Epithelial cell of esophagus (primary cell): ENCODE results near the gene MYH9.

Experiments
- DNase-seq: peaks from one replicate; pipeline ENCODE4 v3.0.0; 2010; ENCODE audit warnings: low read depth
- H3K4me3 ChIP-seq: 2 replicates; pipeline ENCODE4 v1.5.1; 2011; ENCODE audit warnings: mild to moderate bottlenecking, low read length, control low read depth
- CTCF ChIP-seq: IDR thresholded peaks from 2 replicates; pipeline ENCODE4 v1.5.1; 2011; ENCODE audit warnings: low read depth, mild to moderate bottlenecking, low read length, control low read depth, inconsistent platforms; ENCODE audit not compliant: insufficient read depth; ENCODE audit errors: missing control alignments

MYH9 gene

GRCh38 chr22:36374603-36375024 lies 13.2 kb downstream of the MYH9 start:
- no peak overlapping the region for H3K4me3 ChIP-seq
- TF ChIP-seq CTCF, result no peak
- peak; percentile 97 for DNase-seq

- H3K4me3 ChIP-seq, result no peak overlapping the region
- DNase-seq, result peak; percentile 63
- no peak for TF ChIP-seq CTCF
These were observed 14.5 kb downstream of the MYH9 start for GRCh38 chr22:36373258-36373579.

DNA sequence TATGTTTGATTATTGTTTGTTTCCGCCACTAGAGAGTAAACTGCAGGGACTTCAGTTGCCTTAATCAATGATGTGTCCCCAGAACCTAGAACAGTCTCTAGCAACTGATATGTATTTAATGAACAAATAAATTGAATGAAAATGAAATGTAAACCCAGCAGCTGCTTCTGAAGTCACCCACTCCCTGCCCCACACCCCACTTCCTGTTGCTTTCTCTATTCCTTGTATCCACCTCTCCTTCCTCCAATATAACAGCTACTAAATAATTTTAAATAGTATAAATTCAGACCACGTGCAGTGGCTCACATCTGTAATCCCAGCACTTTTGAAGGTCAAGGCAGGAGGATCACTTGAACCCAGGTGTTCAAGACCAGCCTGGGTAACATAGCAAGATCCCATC lies 15.8 kb downstream of the MYH9 start:
- no peak overlapping the region for H3K4me3 ChIP-seq
- no peak for DNase-seq
- TF ChIP-seq CTCF, result no peak

GRCh38 chr22:36369922-36370791 lies 17.6 kb downstream of the MYH9 start:
- DNase-seq, result peak; percentile 74
- H3K4me3 ChIP-seq, result peak overlapping the region; percentile 23
- no peak for TF ChIP-seq CTCF

DNA sequence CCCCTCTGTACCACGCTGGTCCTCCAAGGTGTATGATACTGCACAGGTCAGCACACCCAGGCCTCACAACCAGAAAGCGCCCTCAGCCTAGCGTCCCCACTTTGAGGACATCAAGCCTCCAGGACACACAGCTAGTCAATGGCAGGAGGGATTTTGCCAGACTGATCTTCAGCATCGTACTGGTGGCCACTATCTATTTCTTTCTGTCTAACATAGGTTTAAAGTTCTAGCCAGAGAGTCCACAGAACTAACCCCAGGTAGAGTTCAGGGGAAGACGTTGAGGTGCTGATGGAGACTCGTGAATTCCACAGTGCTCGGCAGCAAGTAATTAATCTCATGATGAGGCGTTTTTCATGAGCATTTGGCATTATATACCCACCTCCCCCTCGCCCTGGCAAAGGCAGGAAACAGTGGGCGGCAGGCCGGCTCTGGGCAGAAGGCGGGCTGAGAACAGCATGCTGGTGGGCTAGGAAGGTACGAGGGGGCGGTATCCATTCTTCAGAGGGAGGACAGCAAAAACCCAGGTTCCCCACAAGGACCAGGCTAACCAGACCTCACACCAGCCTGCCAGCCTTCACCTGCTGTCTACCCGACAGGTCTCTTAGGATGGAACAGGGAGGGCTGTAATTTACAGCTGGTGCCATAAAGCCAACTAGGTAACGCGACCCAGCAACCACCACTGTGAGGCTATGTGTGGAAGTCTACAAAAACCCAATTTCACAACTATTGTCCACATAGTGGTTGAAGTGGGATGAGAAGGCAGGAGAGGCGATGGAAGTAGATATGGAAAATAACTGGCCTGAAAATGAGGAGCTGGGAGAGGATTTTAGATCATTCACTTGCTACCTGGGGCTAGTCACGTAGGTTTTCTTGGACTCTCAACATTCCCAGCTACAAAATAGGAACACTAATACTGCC lies 18.5 kb downstream of the MYH9 start:
- no peak for DNase-seq
- no peak for TF ChIP-seq CTCF
- H3K4me3 ChIP-seq, result no peak overlapping the region

DNA sequence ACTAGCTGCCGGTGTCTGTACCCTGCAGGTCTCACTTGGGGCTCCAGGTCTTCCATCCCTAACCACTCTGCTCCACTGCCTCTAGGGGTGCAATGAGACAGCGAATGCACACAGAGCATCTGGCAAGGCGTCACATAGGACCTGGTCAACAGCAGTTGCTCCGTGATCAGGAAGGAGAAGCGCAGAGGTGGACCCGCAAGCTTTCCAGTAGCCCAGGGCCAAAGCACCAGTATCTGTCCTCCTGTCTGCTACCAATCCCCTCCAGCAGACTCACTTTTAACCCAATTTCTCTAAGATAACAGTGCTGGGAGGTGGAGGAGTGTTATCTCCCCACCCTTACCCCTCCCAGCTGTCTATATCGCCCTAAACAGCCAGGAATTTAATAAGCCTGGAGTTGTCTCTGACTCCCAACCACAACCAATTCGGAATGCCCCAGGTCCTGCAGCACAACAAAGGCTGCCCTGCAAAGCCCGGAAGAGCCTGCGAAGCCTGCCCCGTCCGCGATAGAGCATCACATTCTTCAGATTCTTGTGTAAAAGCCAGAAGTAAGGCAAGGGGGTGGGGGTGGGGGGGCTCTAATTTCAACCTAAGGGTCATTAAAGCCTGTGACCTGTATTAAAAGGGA lies 19.3 kb downstream of the MYH9 start:
- no peak for TF ChIP-seq CTCF
- no peak overlapping the region for H3K4me3 ChIP-seq
- peak; percentile 38 for DNase-seq
